Hepatocyte (in vitro differentiated cells): Measurements from ENCODE around the gene SMIM31. TPM values are rescaled to one million over a fixed set of nuclear protein-coding genes. Genes with fewer than 3 reads are reported as not detected.

ENCODE experiments used
- DNase-seq: peaks from one replicate; pipeline ENCODE4 v3.0.0-alpha.2; 2016; ENCODE audit warnings: low spot score
- H2AFZ ChIP-seq: fragments of 200-600 bp; sonication (generic); 2 replicates; pipeline ENCODE4 v1.6.0; 2016; ENCODE audit warnings: antibody characterized with exemption, mild to moderate bottlenecking
- H3K27ac ChIP-seq: fragments of 200-600 bp; sonication (generic); 2 replicates; pipeline ENCODE4 v1.5.1; 2016; ENCODE audit warnings: mild to moderate bottlenecking
- H3K27me3 ChIP-seq: fragments of 200-600 bp; sonication (generic); 2 replicates; pipeline ENCODE4 v1.6.1; 2016
- H3K36me3 ChIP-seq: fragments of 200-600 bp; sonication (generic); replicated peaks from 2 replicates; pipeline ENCODE4 v1.5.1; 2016; ENCODE audit warnings: low read depth; ENCODE audit not compliant: insufficient read depth
- H3K4me1 ChIP-seq: fragments of 200-600 bp; sonication (generic); 2 replicates; pipeline ENCODE4 v1.5.1; 2016; ENCODE audit warnings: mild to moderate bottlenecking, moderate library complexity; ENCODE audit not compliant: insufficient read depth
- H3K4me2 ChIP-seq: fragments of 200-600 bp; sonication (generic); 2 replicates; pipeline ENCODE4 v1.6.0; 2016
- H3K4me3 ChIP-seq: fragments of 200-600 bp; sonication (generic); 2 replicates; pipeline ENCODE4 v1.5.1; 2016; ENCODE audit warnings: mild to moderate bottlenecking
- H3K79me2 ChIP-seq: fragments of 200-600 bp; sonication (generic); 2 replicates; pipeline ENCODE4 v1.6.0; 2017; ENCODE audit warnings: mild to moderate bottlenecking
- H3K9me2 ChIP-seq: fragments of 200-600 bp; sonication (generic); replicated peaks from 2 replicates; pipeline ENCODE4 v1.6.0; 2017; ENCODE audit warnings: mild to moderate bottlenecking; ENCODE audit not compliant: insufficient read depth
- H3K9me3 ChIP-seq: fragments of 200-600 bp; sonication (generic); 2 replicates; pipeline ENCODE4 v1.5.1; 2016; ENCODE audit warnings: low read depth, mild to moderate bottlenecking
- H4K20me1 ChIP-seq: fragments of 200-600 bp; sonication (generic); 2 replicates; pipeline ENCODE4 v1.6.0; 2016; ENCODE audit warnings: mild to moderate bottlenecking; ENCODE audit not compliant: insufficient read depth, poor library complexity, severe bottlenecking
- EZH2 ChIP-seq: fragments of 200-600 bp; sonication (generic); IDR thresholded peaks from 2 replicates; pipeline ENCODE4 v1.6.1; 2016; ENCODE audit warnings: antibody characterized with exemption, mild to moderate bottlenecking, borderline replicate concordance
- EZH2phosphoT487 ChIP-seq: fragments of 200-600 bp; sonication (generic); IDR thresholded peaks from one replicate; pipeline ENCODE4 v1.6.1; 2018; ENCODE audit warnings: antibody characterized with exemption, mild to moderate bottlenecking, low read depth, moderate library complexity; ENCODE audit not compliant: unreplicated experiment, severe bottlenecking
- WGBS: methylation state at CpG from one replicate; pipeline ENCODE4 v1.1.6; 2016; ENCODE audit warnings: low lambda C conversion rate; ENCODE audit errors: missing lambda C conversion rate; 5-methylcytosine and 5-hydroxymethylcytosine counted together
- polyA plus RNA-seq: library from polyadenylated mRNA; unstranded; fragments of >200 nt; fragmentation: Nextera tagmentation; extraction: Ambion mirVana; gene quantifications from 2 replicates; pipeline ENCODE4 v1.2.1, GENCODE V29; 2016
- total RNA-seq: library from RNA; depleted of rRNA; stranded (reverse); fragments of >200 nt; gene quantifications from 2 replicates; pipeline ENCODE4 v1.2.3, GENCODE V29; 2014
- TF ChIP-seq, protein P1 (sequence below): fragments of 200-600 bp; sonication (generic); IDR thresholded peaks from 2 replicates; pipeline ENCODE4 v1.5.1; 2016; ENCODE audit warnings: antibody characterized with exemption, mild to moderate bottlenecking; ENCODE audit not compliant: poor library complexity

The SMIM31 gene
- total and polyA plus RNA-seq, 2 experiments from 2014 or later = 0.43 to 0.51 TPM

GRCh38 chr4:164772076-164772475, 18.1 kb downstream of the SMIM31 start:
- H3K36me3 ChIP-seq = no peaks in the 10 kb centered on the region
- H2AFZ ChIP-seq = no peak overlapping the region
- no peak overlapping the region for H3K4me3 ChIP-seq
- H3K4me1 ChIP-seq = peaks cover 6% of the 10 kb centered on the region
- no peak for TF ChIP-seq EZH2
- no peak for TF ChIP-seq EZH2phosphoT487
- TF ChIP-seq, protein P1, sequence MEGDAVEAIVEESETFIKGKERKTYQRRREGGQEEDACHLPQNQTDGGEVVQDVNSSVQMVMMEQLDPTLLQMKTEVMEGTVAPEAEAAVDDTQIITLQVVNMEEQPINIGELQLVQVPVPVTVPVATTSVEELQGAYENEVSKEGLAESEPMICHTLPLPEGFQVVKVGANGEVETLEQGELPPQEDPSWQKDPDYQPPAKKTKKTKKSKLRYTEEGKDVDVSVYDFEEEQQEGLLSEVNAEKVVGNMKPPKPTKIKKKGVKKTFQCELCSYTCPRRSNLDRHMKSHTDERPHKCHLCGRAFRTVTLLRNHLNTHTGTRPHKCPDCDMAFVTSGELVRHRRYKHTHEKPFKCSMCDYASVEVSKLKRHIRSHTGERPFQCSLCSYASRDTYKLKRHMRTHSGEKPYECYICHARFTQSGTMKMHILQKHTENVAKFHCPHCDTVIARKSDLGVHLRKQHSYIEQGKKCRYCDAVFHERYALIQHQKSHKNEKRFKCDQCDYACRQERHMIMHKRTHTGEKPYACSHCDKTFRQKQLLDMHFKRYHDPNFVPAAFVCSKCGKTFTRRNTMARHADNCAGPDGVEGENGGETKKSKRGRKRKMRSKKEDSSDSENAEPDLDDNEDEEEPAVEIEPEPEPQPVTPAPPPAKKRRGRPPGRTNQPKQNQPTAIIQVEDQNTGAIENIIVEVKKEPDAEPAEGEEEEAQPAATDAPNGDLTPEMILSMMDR = no peak
- H3K9me2 ChIP-seq = no peaks in the 10 kb centered on the region
- DNase-seq = no peak
- no peak overlapping the region for H3K27ac ChIP-seq
- no peaks in the 10 kb centered on the region for H4K20me1 ChIP-seq
- no peak overlapping the region for H3K4me2 ChIP-seq
- 93% methylated on average over 7 of the region's 7 CpGs for WGBS
- no peaks in the 10 kb centered on the region for H3K27me3 ChIP-seq
- no peaks in the 10 kb centered on the region for H3K9me3 ChIP-seq
- H3K79me2 ChIP-seq = no peaks in the 10 kb centered on the region

- Histone ChIP-seq H3K9me2 (no peaks in the 10 kb centered on the region), H3K36me3 (no peaks in the 10 kb centered on the region), H2AFZ (no peak overlapping the region), H3K27ac (no peak overlapping the region), H3K9me3 (no peaks in the 10 kb centered on the region), H3K27me3 (no peaks in the 10 kb centered on the region), H3K4me2 (no peak overlapping the region), H3K4me3 (no peak overlapping the region), H4K20me1 (no peaks in the 10 kb centered on the region), H3K79me2 (no peaks in the 10 kb centered on the region), H3K4me1 (peaks cover 6% of the 10 kb centered on the region)
- DNase-seq = no peak
- WGBS = 77% methylated on average over 7 of the region's 7 CpGs
- TF ChIP-seq EZH2 = no peak
These were observed 25.1 kb downstream of the SMIM31 start for GRCh38 chr4:164779080-164779479.

GRCh38 chr4:164779811-164780216, 25.9 kb downstream of the SMIM31 start:
- peak; percentile 60 for DNase-seq
- no peak overlapping the region for H2AFZ ChIP-seq
- 54% methylated on average over 7 of the region's 7 CpGs for WGBS

GRCh38 chr4:164780839-164781238, 26.9 kb downstream of the SMIM31 start:
- H3K36me3 ChIP-seq = no peaks in the 10 kb centered on the region
- no peaks in the 10 kb centered on the region for H3K9me3 ChIP-seq
- 94% methylated on average over 3 of the region's 3 CpGs for WGBS
- no peak overlapping the region for H3K27ac ChIP-seq
- peaks cover under 1% of the 10 kb centered on the region for H3K4me1 ChIP-seq
- H3K4me3 ChIP-seq = no peak overlapping the region
- no peak overlapping the region for H3K4me2 ChIP-seq
- H4K20me1 ChIP-seq = no peaks in the 10 kb centered on the region
- no peak overlapping the region for H2AFZ ChIP-seq
- H3K79me2 ChIP-seq = no peaks in the 10 kb centered on the region
- DNase-seq = no peak
- H3K9me2 ChIP-seq = no peaks in the 10 kb centered on the region
- no peaks in the 10 kb centered on the region for H3K27me3 ChIP-seq
- no peak for TF ChIP-seq EZH2
- no peak for TF ChIP-seq EZH2phosphoT487
- TF ChIP-seq, protein P1 = no peak

More at GRCh38 chr4:164779811-164780216, 25.9 kb downstream of the SMIM31 start:
- Histone ChIP-seq H3K4me3 (no peak overlapping the region), H3K79me2 (no peaks in the 10 kb centered on the region), H3K36me3 (no peaks in the 10 kb centered on the region), H3K9me3 (no peaks in the 10 kb centered on the region), H3K4me1 (peaks cover 6% of the 10 kb centered on the region), H3K4me2 (no peak overlapping the region), H4K20me1 (no peaks in the 10 kb centered on the region), H3K9me2 (no peaks in the 10 kb centered on the region), H3K27me3 (no peaks in the 10 kb centered on the region), H3K27ac (no peak overlapping the region)
- no peak for TF ChIP-seq EZH2
- TF ChIP-seq, protein P1 = peak; percentile 87
